Suprapubic skin (tissue), 4 donors: ENCODE measurements around the gene RTTN. TPM values are rescaled to one million over a fixed set of nuclear protein-coding genes. Genes with fewer than 3 reads are reported as not detected.

ENCODE experiments used
- DNase-seq, 2 donors: peaks; one replicate each; pipeline ENCODE4 v3.0.0-alpha.2; 2019; ENCODE audit warnings: low spot score in 2 of 2
- H3K27ac ChIP-seq: fragments of 200-600 bp; sonication (generic); one replicate; pipeline ENCODE4 v1.5.1; 2019
- H3K27me3 ChIP-seq: fragments of 200-600 bp; sonication (generic); one replicate; pipeline ENCODE4 v1.5.1; 2019
- H3K36me3 ChIP-seq: fragments of 200-600 bp; sonication (generic); one replicate; pipeline ENCODE4 v1.5.1; 2019
- H3K4me1 ChIP-seq: fragments of 200-600 bp; sonication (generic); one replicate; pipeline ENCODE4 v1.5.1; 2019
- H3K4me3 ChIP-seq: fragments of 200-600 bp; sonication (generic); one replicate; pipeline ENCODE4 v1.5.1; 2019; ENCODE audit warnings: mild to moderate bottlenecking
- H3K9me3 ChIP-seq: fragments of 200-600 bp; sonication (generic); one replicate; pipeline ENCODE4 v1.5.1; 2019
- CTCF ChIP-seq, 2 donors: fragments of 200-600 bp in 1 of 2; fragments of 450-650 bp in 1 of 2; sonication (generic) in 1 of 2; IDR thresholded peaks; one replicate each; pipeline ENCODE4 v1.5.1; 2016 to 2019; ENCODE audit warnings: antibody characterized with exemption in 2 of 2, mild to moderate bottlenecking in 1 of 2, moderate library complexity in 1 of 2
- EP300 ChIP-seq: sonication (generic); formaldehyde crosslinking; IDR thresholded peaks from one replicate; pipeline ENCODE4 v1.6.1; 2017; ENCODE audit warnings: antibody characterized with exemption
- POLR2A ChIP-seq, 2 donors: fragments of 450-650 bp; IDR thresholded peaks; one replicate each; pipeline ENCODE4 v1.6.1; 2017; ENCODE audit warnings: antibody characterized with exemption in 2 of 2, mild to moderate bottlenecking in 2 of 2, moderate library complexity in 2 of 2
- POLR2AphosphoS5 ChIP-seq, 3 donors: sonication (generic); formaldehyde crosslinking; IDR thresholded peaks; one replicate each; pipeline ENCODE4 v1.6.1; 2017; ENCODE audit warnings: antibody characterized with exemption in 3 of 3
- WGBS: methylation state at CpG from one replicate; pipeline ENCODE4 v1.1.5; 2018; 5-methylcytosine and 5-hydroxymethylcytosine counted together
- total RNA-seq, 4 donors: library from RNA; depleted of rRNA; stranded (reverse); fragments of >200 nt; gene quantifications; one replicate each; pipeline ENCODE4 v1.1.0, GENCODE V29; 2016

RTTN gene
- total RNA-seq, 4 donors from 2014 or later = 8.4 to 26.1 (median 12.5) TPM

DNA sequence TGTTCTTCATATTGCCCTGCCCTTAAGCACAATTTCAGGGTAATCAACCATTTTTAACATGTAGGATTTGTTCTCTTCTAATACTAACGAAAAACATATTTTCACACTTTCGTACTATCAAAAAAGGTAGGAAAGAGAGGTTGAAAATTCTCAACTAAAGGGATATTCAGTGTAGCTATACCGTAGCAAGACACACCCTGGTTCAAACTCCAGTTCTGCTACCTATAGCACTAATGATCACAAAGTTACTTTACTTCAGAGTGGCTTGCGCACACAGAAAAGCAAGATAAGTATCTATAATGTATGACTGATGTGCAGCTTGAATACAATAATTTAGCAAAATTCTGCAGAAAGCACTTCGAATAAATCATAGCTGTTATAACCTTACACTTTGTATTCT, 132.1 kb downstream of the RTTN start:
- WGBS = 96% methylated on average over 5 of the region's 5 CpGs
- no peaks in the 10 kb centered on the region for H3K9me3 ChIP-seq
- peaks cover 2% of the 10 kb centered on the region for H3K36me3 ChIP-seq
- no peaks in the 10 kb centered on the region for H3K27me3 ChIP-seq
- H3K4me3 ChIP-seq = no peak overlapping the region
- H3K27ac ChIP-seq = no peak overlapping the region
- no peaks in the 10 kb centered on the region for H3K4me1 ChIP-seq
- no peak for DNase-seq
- TF ChIP-seq EP300 (no peak), POLR2AphosphoS5 (IDR thresholded peaks at IDR 0.05) (no peak), POLR2A (IDR thresholded peaks at IDR 0.05) (no peak), CTCF (IDR thresholded peaks at IDR 0.05) (no peak)

GRCh38 chr18:70072678-70073077, 132.8 kb downstream of the RTTN start:
- Histone ChIP-seq H3K9me3 (no peaks in the 10 kb centered on the region), H3K27me3 (no peaks in the 10 kb centered on the region), H3K4me1 (no peaks in the 10 kb centered on the region), H3K36me3 (peaks cover 5% of the 10 kb centered on the region), H3K27ac (no peak overlapping the region), H3K4me3 (no peak overlapping the region)
- WGBS = 63% methylated on average over 1 of the region's 1 CpG
- no peak for TF ChIP-seq CTCF (IDR thresholded peaks at IDR 0.05)
- TF ChIP-seq POLR2AphosphoS5 (IDR thresholded peaks at IDR 0.05) = no peak
- no peak for TF ChIP-seq EP300
- TF ChIP-seq POLR2A (IDR thresholded peaks at IDR 0.05) = no peak
- DNase-seq = no peak

- DNase-seq = no peak
- no peak for TF ChIP-seq CTCF (IDR thresholded peaks at IDR 0.05)
- no peak for TF ChIP-seq POLR2A (IDR thresholded peaks at IDR 0.05)
- TF ChIP-seq EP300 = no peak
- TF ChIP-seq POLR2AphosphoS5 (IDR thresholded peaks at IDR 0.05) = no peak
- Histone ChIP-seq H3K27ac (no peak overlapping the region), H3K4me3 (no peak overlapping the region), H3K9me3 (no peaks in the 10 kb centered on the region), H3K36me3 (peaks cover 5% of the 10 kb centered on the region), H3K27me3 (no peaks in the 10 kb centered on the region), H3K4me1 (no peaks in the 10 kb centered on the region)
- 40% methylated on average over 1 of the region's 1 CpG for whole genome bisulfite sequencing
Observed at GRCh38 chr18:70069965-70070364, 135.5 kb downstream of the RTTN start.

DNA sequence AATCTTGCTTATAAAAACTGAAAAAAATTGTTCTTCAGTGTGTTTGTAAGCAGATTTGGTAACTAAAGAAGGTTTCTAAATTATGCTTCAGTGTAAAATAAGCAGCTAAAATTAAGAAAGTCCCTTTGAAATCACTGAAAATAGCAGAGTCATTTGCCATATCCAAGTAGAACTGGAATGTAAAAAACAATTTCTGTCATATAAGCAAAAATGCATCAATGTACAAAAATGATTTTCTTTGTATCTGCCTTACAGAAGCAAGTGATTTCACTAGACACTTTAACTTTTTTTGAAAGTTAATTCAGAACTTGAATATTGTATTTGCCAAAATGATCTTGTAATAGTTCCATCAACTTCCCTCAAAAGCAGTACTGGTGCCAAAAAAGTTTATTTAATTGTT, 136.1 kb downstream of the RTTN start:
- TF ChIP-seq POLR2A (IDR thresholded peaks at IDR 0.05) = no peak
- TF ChIP-seq POLR2AphosphoS5 (IDR thresholded peaks at IDR 0.05) = no peak
- TF ChIP-seq EP300 = no peak
- TF ChIP-seq CTCF (IDR thresholded peaks at IDR 0.05) = no peak
- Histone ChIP-seq H3K9me3 (no peaks in the 10 kb centered on the region), H3K36me3 (peaks cover 5% of the 10 kb centered on the region), H3K4me3 (no peak overlapping the region), H3K27ac (no peak overlapping the region), H3K4me1 (no peaks in the 10 kb centered on the region), H3K27me3 (no peaks in the 10 kb centered on the region)
- no peak for DNase-seq

- Histone ChIP-seq H3K4me1 (no peaks in the 10 kb centered on the region), H3K9me3 (no peaks in the 10 kb centered on the region), H3K4me3 (no peak overlapping the region), H3K36me3 (peaks cover 6% of the 10 kb centered on the region), H3K27me3 (no peaks in the 10 kb centered on the region), H3K27ac (no peak overlapping the region)
- DNase-seq = no peak
- TF ChIP-seq EP300 = no peak
- TF ChIP-seq POLR2A (IDR thresholded peaks at IDR 0.05) = no peak
- TF ChIP-seq POLR2AphosphoS5 (IDR thresholded peaks at IDR 0.05) = no peak
- no peak for TF ChIP-seq CTCF (IDR thresholded peaks at IDR 0.05)
Observed at GRCh38 chr18:70068981-70069380, 136.5 kb downstream of the RTTN start.
